ENCODE data around the gene RASSF7.

Gene RASSF7

DNA sequence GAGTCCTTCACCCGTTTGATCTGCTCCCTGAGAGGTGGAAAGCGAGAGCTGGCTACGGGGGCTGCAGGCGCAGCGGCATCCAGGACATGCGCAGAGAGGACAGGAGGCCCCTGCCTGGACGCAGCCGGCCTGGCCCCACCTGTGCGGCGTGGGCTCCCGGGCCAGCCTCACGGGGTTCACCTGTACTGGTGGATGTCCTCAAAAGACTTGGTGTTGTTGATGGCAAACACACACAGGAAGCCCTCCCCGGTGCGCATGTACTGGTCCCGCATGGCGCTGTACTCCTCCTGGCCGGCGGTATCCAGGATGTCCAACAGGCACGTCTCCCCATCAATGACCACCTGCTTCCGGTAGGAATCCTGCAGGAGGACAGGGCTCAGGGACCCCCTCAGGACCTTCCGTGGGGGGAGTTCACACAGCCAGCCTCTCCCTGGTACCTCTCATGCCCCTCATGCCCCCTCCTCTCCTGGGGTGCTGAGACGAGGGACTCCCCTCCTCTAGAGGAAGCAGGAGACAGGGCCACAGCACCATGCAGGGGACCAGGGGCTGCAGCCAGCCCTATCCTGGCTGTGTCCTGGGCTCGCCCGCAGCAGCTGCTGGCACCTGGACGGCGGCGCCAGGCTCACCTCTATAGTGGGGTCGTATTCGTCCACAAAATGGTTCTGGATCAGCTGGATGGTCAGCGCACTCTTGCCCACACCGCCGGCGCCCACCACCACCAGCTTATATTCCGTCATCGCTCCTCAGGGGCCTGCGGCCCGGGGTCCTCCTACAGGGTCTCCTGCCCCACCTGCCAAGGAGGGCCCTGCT, 27.0 kb upstream of the RASSF7 start:
- DNase-seq = no peak

DNA sequence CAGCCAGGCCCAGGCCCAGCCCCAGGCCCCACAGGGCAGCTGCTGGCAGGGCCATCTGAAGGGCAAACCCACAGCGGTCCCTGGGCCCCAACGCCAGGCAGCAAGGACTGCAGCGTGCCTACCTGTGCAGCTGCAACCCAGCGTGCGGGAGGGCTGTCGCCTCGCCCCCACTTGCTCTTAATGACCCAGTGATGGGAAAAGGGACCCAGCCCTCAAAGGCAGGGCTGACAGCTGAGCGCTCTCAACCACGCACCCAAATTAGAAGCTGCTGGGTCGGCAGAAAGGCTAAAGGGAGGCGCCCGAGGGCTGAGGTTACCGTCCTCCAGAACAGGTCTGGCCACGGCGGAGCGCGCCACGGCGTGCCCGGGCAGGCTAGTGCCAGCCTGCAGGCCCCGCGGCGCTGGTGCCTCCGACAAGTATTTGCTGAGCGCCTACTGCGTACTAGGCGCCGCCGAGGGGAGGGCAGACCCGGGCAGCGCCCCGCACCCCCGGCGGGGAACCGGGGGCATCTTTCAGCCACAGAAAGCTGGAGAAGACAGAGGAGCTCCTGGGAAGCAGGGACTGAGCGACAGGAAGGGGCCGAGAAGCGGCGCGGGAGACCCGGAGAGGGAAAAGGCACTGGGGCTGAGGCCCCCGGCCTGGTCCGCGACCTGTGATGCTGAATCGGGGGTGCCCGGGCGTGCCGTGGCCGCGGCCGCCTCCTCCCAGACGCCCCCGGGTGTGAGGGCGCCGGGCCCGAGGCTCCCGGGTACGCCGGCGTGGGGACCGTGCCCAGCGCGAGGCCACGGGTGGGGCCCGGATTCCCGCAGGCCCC, 26.2 kb upstream of the RASSF7 start:
- DNase-seq = no peak

DNA sequence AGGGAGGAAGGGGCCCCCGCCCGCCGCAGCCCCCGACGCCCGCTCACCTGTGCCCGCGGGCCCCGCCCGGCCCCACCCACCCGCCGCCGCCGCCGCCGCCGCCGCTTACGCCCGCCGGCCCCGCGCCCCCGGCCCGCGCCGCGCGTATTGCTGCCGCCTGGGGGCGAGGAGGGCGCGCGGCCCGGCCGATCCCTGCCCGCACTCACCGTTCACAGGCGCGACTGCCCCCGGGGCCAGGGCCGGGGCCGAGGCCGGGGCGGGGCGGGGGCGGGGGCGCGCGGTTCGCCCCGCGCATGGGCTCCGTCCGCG, 25.6 kb upstream of the RASSF7 start:
- DNase-seq = no peak

DNA sequence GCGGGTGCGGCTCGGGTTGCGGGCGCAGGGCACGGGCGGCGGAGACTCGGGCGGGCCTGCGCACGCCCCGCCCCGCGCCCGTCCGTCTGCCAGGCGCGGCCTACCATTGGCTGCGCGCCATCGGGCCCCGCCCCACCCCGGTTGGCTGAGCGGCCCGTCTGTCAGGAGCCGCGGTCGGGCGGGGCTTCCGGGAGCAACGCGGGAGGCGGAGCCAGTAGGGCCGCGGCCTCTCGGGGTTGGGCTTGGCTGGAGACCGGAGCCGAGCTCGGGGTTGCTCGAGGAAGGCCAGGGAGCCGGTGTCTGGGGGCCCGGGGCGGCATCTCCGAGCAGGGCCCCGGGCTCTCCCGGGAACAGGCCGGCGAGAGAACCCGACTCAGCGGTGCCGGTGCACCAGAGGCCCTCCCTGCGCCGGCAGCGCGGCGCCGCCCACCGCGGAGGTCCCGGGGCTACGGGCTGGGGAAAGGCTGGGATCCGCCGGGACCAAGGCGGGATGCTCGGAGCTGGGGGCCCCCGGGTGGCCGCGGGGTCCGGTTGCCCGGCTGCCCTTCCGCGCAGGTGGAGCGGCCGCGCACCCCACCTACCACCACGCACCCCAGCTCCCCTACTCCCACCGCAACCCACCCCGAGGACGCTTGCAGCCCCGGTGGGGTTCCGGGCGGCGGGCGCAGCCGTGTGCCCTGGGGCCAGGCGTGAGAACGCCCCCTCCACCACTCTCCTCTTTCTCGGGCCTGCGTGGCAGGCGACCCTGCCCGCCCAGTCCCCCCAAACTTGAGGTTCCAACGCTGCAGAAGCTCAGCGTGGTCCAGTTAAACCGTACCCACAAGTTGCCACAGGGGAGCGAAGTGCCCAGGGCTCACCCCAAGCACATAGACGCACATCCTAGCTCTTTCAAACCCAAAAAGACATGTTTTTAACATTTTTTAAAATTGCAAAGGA, 25.0 kb upstream of the RASSF7 start, which contains the start of gene HRAS:
HRAS (minus strand) TSS at position 58 of the 936 bp plus-strand sequence.
- DNase-seq = peak; percentile 95

DNA sequence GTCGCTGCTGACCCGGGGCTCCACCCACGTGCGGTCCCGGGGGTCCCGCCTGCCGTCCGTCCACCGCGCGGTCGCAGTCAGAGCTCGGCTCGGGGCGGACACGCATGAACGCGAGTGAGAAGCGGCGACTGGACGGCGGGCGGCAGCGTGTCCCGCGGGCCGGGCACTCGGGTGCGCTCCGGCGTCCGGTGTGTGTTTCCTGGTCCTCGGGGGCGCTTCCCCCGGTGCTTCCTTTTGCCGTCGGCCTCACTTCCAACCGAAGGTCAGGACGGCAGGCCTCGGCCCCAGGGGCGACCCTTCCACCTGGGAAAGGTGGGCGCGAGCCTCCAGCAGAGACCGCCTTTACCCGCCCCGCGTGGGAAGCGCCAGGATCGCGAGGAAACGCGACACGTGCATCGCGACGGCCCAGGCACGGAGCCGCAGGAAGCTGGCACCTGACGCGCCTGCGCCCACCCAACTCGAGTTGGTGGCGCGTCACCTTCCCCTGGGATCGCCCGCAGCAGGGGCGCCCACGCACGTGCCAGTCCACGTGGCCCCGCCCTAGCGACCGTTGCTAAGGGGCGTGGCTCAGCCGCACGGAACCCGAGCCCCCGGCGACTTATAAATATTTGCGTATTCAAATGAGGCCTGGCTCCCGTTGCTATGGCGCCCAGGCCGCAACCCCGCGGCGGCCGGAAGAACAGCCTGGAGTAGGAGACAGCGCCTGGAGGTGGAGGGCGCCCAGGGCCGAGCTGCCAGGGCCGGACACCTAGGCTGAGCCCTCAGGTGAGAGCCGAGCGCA, 23.7 kb upstream of the RASSF7 start, which contains the start of gene LRRC56:
LRRC56 (plus strand) TSS at position 687 of the 781 bp plus-strand sequence. CDS start 3,158 bp downstream, outside the sequence.
- DNase-seq = peak; percentile 96

DNA sequence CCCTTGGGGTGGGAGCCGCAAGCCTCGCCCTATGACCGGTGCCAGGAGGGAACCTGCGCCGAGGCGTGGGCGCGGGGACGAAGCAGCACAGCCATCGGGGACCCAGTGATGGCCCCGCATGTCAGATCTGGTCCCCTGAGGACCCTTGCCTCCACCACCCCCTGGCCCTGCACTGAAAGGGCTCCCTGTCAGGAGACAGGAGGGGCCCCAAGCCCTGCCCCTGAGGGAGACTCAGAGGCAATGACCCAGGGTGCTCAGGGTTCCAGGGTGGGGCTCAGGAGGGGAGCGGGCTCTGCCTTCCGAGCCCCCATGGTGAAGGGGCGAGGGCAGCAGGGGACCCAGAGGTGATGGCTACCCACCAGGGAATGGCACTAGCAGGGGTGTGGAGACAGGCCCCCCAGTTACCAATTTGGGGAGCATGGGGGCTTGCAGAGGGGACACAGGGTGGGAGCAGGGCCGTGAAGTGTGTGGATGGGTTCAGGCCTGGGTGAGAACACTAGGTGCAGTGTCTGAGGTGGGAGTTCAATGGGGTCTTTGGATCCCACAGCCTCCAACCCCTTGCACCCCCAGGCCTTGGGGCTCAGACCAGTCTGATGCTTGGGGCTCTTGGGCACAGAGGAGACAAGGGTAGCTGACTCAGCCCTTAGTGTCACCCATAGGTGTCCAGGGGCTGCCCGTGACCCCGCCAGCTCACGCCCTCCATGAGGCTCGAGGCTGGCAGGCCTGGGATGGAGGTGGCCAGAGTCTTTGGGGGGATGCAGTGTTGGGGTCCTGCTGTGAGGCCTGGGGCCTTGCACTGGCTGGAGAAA, 22.9 kb upstream of the RASSF7 start:
- no peak for DNase-seq

DNA sequence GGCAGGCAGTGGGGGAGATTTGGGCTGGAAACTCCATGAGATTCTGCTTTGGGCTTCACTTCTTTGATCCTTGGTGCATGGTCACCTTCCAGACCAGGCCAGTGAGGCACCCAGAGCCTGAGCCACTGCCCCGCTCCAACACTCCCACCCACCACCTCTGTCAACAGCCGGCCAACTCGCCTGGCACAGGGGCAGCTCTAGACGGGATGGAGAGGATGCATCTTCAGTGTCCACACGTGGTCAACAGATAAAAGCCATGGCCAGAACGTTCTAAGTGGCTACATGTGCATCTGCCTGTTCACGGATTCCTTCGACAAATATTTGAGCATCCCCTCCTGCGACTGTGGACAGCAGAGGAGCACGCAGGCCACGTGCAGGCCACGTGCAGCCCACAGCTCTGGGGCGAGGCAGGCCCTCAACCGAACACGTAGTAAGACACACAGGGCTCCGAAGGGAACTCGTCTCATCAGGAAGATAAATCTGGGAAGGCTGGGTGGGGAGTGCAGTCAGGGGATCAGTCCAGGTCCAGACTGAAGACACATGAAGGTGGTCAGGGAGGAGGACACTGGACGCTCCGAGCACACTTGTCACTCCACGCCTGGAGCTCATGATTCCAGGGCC, 22.2 kb upstream of the RASSF7 start:
- DNase-seq = no peak

DNA sequence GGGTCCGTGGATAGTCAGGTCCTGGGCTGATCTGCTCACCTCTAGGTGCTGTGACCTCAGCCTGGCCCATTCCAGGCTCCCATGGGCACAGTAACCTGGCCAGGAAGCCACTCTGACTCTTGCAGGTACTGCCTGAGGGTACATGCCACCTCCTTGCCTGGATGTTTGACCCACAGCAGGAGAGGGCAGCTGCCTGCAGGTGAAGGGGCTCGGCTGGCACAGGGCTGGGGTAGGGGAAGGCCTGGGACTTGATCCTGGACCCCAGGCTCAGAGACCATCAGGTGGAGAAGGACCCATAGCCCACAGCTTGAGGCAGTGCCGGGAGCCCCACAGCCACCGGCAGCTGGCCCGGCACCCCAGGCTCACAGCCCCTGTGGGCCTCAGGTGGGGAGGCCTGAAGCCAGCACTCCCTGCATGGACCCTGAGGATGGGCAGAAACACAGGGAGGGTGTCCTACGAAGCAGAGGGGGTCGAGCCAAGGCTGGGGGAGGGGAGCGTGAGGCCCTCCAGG, 20.7 kb upstream of the RASSF7 start:
- no peak for DNase-seq

DNA sequence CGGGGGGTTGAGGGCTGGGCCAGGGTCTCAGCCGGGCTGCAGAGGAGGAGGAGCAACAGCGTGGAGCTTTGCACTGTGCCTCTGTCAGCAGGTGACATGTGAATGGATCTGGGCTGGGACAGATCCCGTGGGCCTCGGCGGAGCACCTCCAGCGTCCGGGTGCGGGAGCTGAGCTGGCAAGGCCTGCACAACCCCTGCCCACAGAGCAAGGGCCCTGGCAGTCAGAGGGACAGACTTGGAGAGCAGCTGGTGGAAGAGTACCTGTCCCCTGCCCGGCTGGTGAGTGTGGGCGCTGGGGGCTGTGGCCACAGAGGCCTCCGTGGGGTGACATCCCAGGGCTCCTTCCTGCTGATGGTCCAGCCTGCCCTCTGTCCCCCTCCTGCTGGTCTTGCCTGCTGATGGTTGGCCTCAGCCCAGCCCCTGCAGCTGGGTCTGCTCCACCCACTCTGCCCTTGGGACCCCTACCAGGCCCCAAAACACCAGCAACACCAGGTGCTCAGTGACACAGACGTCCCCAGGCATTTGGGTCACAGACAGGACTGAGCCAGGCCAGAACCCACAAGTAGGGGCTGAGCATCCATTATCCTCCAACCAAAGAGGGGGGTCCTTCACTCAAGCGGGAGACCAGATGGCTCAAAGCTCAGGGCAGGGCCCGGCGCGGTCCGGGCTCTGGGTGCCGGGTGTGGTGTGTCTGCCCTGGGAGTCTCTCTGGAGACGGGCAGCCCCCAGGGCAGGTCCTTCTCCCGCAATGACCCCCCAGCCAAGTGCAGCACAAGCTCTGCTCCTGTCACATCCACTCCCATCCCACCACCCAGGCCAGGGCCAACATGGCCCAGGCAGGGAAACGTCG, 20.0 kb upstream of the RASSF7 start:
- DNase-seq = no peak

DNA sequence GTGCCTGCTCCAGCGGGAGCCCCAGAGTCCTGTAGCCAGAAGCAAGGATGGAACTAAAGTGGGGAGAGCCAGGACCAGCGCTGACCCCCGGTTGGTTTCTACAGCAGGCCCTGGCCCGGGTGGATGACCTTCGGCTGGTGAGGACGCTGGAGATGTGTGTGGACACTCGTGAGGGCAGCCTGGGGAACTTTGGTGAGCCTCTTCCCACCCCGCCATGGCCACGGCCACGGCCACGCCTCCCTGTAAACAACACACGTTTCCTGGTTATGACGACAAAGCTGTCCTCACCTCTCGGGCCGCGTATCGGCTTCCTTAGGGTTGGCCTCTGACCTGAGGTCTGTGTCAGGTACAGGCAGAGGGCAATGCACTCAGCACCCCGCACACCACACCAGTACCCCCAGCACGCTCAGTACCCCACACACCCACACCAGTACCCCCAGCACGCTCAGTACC, 19.3 kb upstream of the RASSF7 start:
- no peak for DNase-seq

DNA sequence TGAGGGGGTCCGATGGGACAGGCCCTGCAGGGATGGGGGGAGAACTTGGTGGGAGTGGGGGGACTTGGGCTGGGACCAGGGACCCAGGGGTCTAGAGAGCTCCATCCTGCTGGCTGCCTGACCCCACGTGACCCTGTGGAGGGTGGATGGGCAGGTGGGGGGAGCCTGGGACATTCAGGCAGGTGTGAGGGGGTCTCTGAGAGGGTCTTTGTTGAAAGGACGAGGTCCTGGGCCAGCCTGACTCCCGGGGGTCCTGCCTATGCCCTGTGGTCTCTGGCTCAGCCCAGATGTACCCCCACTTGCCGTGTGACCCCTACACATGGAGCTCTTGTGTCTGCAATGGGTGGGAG, 16.0 kb upstream of the RASSF7 start:
- no peak for DNase-seq

DNA sequence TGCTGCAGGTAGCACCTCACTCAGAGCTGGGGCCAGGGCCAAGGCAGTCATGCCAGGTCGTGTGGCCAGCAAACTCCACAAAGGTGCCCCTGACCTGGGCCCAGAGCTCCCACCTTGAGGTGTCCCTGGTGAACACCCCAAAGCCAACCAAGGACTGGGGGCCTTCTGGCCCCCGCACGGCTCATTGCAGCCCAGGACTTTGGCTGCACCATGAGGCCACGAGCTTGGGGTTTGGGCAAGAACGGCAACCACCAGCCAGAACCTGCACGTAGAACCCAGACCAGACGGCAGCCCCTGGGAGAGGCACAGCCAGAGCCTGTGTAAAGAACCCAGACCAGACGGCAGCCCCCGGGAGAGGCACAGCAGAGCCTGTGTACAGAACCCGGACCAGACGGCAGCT, 15.6 kb upstream of the RASSF7 start:
- no peak for DNase-seq

DNA sequence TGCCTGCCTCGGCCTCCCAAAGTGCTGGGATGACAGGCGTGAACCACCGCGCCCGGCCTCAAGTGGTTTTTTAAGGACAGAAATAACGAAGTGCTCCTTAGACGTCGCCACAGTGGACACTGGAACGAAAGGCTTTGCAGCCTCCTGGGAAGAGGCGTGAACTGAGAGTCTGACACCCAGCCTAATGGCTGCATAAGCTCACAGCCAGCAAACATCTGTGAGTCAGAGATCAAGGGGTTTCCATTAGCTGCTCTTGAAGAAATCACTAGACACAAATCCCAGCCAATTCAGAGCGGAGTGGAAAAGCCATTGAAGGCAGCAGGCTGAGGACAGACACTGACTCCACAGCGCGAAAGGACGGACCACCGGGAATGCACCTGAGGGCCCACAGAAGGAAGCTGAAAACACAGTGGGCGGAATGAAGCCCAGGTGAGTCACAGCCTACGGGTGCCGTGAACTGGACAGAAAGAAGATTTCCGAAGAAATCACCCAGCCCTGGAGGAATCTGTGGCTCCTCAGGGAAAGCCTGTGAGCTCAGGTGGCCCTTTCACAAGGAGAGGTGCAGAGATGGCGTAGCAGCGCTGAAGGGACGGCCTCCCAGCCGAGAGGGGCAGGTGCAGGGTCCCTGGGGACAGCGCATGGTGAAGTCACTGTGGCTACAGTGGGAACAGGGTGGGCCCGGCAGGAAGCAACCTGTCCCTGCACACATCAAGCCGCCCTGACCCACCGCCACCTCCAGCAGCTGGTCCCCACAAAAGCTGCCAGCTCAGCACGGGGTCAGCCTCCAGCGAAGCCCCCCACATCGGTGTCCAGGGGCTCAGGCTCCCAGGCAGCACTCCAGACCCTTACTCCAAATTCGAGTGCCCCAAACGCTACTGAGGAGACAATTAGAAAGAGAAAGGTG, 11.8 kb upstream of the RASSF7 start:
- DNase-seq = no peak

DNA sequence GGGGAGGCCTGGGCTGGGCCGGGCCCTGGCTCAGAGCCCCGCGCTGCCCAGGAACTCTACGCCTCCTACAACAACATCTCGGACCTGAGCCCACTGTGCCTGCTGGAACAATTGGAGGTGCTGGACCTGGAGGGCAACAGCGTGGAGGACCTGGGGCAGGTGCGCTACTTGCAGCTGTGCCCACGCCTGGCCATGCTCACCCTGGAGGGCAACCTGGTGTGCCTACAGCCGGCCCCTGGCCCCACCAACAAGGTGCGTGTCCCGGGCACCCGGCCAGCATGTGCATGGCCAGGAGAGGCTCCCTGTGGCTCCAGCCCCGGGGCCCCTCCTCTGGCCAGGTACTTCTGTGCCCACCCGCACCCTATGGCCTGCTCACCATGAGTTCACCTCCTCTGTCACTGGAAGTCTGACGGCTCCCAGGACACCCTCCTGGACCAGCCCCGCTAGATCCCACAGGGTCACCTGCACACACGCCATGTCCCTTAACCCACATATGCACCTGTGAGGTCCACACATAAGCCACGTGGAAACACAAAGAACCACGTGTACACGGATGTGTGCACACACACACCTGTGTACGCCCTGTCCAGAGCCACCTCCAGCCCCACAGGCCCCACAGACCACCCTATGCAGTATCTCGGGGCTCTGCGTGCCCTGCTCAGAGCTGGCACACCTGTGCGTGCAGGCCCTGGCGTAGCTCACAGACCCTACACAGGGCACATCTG, 10.6 kb upstream of the RASSF7 start:
- no peak for DNase-seq

DNA sequence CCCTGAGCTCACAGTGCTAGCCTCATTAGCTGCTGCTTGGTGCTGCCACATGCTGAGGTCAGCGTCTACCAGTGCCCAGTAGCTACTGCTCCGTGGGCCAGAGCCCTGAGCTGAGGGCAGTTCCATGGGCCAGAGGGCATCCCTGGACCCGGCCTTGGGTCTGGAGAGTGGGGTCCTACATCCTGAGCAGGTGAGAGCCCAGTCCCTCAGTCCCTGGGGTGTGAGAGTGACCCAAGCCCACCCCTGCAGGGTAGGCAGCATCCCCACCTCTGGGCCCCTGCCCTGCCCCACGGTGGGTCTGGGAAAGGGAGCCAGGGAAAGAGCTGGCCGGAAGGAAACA, 10.1 kb upstream of the RASSF7 start:
- DNase-seq = no peak

DNA sequence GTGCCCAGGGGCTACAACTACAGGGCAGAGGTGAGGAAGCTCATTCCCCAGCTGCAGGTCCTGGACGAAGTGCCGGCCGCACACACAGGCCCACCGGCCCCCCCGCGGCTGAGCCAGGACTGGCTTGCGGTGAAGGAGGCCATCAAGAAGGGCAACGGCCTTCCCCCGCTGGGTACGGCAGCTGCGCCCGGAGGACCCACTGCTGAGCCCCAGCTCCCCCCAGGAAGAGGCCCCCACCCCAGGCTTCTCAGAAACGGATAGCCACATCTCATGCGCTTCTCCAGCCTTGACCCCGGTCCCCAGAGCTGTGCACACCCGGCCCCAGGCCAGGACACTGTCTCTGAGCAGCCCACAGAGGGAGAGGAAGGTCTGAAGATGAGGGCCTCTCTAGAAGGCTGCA, 9.6 kb upstream of the RASSF7 start:
- no peak for DNase-seq

DNA sequence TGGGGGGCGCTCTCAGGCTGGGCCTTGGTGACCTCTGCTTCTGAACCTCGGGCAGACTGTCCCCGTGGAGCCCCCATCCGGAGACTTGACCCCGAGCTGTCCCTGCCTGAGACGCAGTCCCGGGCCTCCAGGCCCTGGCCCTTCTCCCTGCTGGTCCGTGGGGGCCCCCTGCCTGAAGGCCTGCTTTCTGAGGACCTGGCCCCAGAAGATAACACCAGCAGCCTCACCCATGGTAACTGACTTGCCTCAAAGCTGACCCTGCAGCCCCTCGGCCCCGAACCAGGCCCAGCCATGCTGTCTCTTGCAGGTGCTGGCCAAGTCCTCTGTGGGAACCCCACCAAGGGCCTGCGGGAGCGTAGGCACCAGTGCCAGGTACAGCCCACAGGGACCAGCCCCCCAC, 9.2 kb upstream of the RASSF7 start:
- no peak for DNase-seq
